Measurements from ENCODE around the gene IFIH1. TPM values are rescaled to one million over a fixed set of nuclear protein-coding genes. Genes with fewer than 3 reads are reported as not detected.

The IFIH1 gene
- 5.2 and 5.4 TPM in 2 replicates for total RNA-seq

GRCh38 chr2:162318328-162319180 lies at the start of gene IFIH1:
IFIH1 (minus strand) TSS chr2:162318684; CDS start chr2:162318307, 377 bp downstream.

DNA sequence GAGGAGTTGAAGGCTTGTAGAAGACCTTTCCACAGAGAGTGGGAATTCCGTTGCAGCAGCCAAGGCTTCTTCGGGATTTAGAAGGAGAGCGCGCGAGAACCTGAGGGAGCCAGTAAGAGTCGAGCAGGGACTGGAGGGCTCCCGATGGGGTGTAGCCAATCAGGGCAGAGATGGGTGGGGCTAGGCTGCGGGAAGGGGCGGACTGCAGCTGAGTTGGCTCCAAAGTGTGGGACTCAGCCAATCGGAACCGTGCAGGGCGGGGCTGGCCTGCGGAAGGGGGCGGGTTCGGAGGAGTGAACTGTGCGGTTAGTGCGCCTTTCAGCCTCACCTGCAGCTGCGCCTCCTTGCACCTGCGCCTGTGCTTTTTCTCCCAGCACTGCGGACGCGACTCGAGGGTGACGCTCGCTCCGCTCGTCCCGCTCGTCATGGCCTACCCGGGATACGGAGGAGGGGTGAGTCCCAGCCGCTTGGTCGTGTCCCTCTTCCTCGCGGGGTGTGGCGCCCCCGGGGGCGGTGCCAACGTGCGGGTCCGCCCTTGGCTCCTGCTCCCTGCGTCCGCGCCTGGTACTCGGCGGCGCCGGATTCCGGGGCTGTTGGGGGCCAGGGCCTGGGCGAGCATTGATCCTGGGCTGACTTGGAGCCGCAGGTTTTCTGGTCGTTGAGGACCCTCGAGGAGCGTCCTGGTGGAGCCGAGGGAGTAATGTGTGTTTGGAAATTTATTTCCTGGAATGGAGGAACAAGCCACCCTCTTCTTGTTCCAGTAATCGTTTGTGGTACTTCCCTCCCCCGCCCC lies 25.5 kb upstream of the IFIH1 start, which contains the start of gene GCA:
Gene GCA (plus strand): TSS at position 309 of the 793 bp plus-strand sequence. CDS start 117 bp downstream, at position 426.

DNA sequence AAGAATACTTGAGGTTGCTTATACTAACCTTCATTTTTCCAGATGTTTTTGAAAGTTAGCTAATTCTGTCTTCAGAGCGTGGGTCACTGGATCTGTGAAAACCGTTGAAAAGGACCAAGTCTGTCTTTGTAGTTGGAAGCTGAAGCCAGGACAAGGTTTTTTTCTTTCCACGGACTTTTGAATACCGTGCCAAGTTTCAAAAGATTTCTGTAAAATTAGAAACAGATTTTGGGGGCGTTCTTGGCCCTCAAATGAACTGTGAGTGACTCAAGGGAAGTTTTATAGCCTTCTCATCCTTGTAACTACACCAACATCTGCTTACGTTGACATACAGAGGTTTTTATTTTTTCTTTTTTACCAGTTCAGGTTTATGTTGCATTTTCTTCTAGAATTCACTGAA lies 75.2 kb downstream of the IFIH1 start, which contains the start of gene FAP:
Gene FAP (minus strand): TSS at position 152 of the 400 bp plus-strand sequence. CDS start 118 bp downstream, at position 34.

Other genes starting within 250 kb of the IFIH1 start
- gene DPP4, start 244.5 kb downstream of the IFIH1 start, total RNA-seq, result 101 and 106 TPM in 2 replicates
- gene GCG, start 166.4 kb downstream of the IFIH1 start, total RNA-seq, result not detected in 2 replicates
- gene FAP, start 75.2 kb downstream of the IFIH1 start, total RNA-seq, result 21.2 and 21.8 TPM in 2 replicates
- 0.94 and 1.2 TPM in 2 replicates for gene GCA, start 25.4 kb upstream of the IFIH1 start, total RNA-seq